Upper lobe of left lung (tissue), 4 donors: ENCODE data around the gene PIWIL4.

Source experiments
- CTCF ChIP-seq, 6 experiments: fragments of 450-650 bp in 4 of 6; fragments of 200-600 bp in 2 of 6; sonication (generic) in 2 of 6; IDR thresholded peaks; one replicate each; pipeline ENCODE4 v1.5.1; 2016 to 2019; ENCODE audit warnings: antibody characterized with exemption in 6 of 6
- EP300 ChIP-seq, 4 donors: sonication (generic); formaldehyde crosslinking; IDR thresholded peaks; one replicate each; pipeline ENCODE4 v1.5.1; 2017; ENCODE audit warnings: antibody characterized with exemption in 4 of 4, control low read depth in 2 of 4
- POLR2AphosphoS5 ChIP-seq, 2 donors: sonication (generic); formaldehyde crosslinking; IDR thresholded peaks; one replicate each; pipeline ENCODE4 v1.5.1; 2017; ENCODE audit warnings: antibody characterized with exemption in 2 of 2

- no peak for TF ChIP-seq CTCF (IDR thresholded peaks at IDR 0.05)
- no peak for TF ChIP-seq POLR2AphosphoS5 (IDR thresholded peaks at IDR 0.05)
- TF ChIP-seq EP300 (IDR thresholded peaks at IDR 0.05): no peak
Measured at GRCh38 chr11:94629741-94630140, 62.6 kb downstream of the PIWIL4 start.
